ENCODE results near the gene THTPA.

GRCh38 chr14:23572836-23573235, 16.8 kb downstream of the THTPA start:
- TF ChIP-seq CTCF (IDR thresholded peaks at IDR 0.05): no peak
- no peak for TF ChIP-seq E2F4 (CRISPR knock-in tag; IDR thresholded peaks at IDR 0.05; ENCODE audit: borderline replicate concordance, low read depth)
- TF ChIP-seq SMAD3 (CRISPR knock-in tag; IDR thresholded peaks at IDR 0.05; ENCODE audit: borderline replicate concordance): no peak
- TF ChIP-seq ZNF219 (CRISPR knock-in tag; IDR thresholded peaks at IDR 0.05; ENCODE audit: borderline replicate concordance): no peak
- TF ChIP-seq TEAD4 (CRISPR knock-in tag; IDR thresholded peaks at IDR 0.05): no peak
- no peak for TF ChIP-seq TCF7 (CRISPR knock-in tag; IDR thresholded peaks at IDR 0.05; ENCODE audit: low read depth)
- no peak for TF ChIP-seq FOXJ3 (CRISPR knock-in tag; IDR thresholded peaks at IDR 0.05; ENCODE audit: borderline replicate concordance)
- no peak for TF ChIP-seq NR3C1 (CRISPR knock-in tag; conservative IDR thresholded peaks at IDR 0.05; ENCODE audit: low read depth)
- TF ChIP-seq AR (CRISPR knock-in tag; IDR thresholded peaks at IDR 0.05): no peak
- no peak for TF ChIP-seq MAX (CRISPR knock-in tag; IDR thresholded peaks at IDR 0.05)
